Measurements from ENCODE around the gene BRD3.

- TF ChIP-seq CTCF (IDR thresholded peaks at IDR 0.05), result no peak
- no peak for TF ChIP-seq POLR2A (IDR thresholded peaks at IDR 0.05)
Measured at GRCh38 chr9:134083451-134083850, 15.6 kb upstream of the BRD3 start.

All from adrenal gland (tissue), 5 donors.